GM12892 (cell line): Measurements from ENCODE around the gene PNLIPRP3.

ENCODE experiments used
- POLR2A ChIP-seq: IDR thresholded peaks from 2 replicates; pipeline ENCODE4 v1.6.1; 2011; ENCODE audit warnings: low read depth, low read length, control low read depth
- TAF1 ChIP-seq: IDR thresholded peaks from 2 replicates; pipeline ENCODE4 v1.6.1; 2011; ENCODE audit warnings: low read depth, mild to moderate bottlenecking, control low read depth, low read length, borderline replicate concordance

DNA sequence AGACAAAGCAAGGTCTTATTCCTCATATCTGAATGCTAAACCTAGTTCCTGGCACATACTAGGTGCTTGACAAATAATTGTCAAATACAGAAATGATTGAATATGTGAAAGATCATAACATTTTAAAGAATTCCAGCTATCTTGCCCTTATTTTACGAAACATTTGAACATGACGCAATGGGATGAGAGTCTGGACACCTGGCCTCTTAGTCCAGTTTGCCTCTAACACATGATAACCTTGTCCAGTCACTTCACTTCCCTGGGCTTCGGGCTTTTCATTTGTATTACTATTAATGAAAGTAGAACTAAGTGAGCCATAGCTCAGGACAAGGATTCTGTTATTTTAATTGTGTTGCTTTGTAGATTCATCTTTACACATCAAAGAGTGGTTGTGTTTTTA is 32.6 kb downstream of the PNLIPRP3 start:
- no peak for TF ChIP-seq POLR2A
- TF ChIP-seq TAF1 = no peak
